HG03460 (cell line): ENCODE data around the gene APOO.

Source experiments
- ATAC-seq: cut with Tn5 transposase; IDR thresholded peaks from one replicate; pipeline ENCODE4 v1.9.1; 2021; ENCODE audit not compliant: unreplicated experiment

The APOO gene

GRCh38 chrX:23907498-23908218 lies at the start of gene APOO, which contains the start of gene CXorf58:
Gene APOO (minus strand): TSS chrX:23907938. CDS start chrX:23907702, 236 bp downstream.
Gene CXorf58 (plus strand): TSS chrX:23908006. CDS start chrX:23910303, 2,297 bp downstream.
- ATAC-seq, result peak; percentile 90

- ATAC-seq, result no peak
Observed at GRCh38 chrX:23954396-23954795, 46.7 kb upstream of the APOO start.

GRCh38 chrX:23953908-23954269 lies 46.2 kb upstream of the APOO start:
- ATAC-seq, result no peak

- ATAC-seq, result peak; percentile 98
Observed at GRCh38 chrX:23952984-23953907, 45.5 kb upstream of the APOO start.

- no peak for ATAC-seq
Observed at GRCh38 chrX:23952391-23952790, 44.7 kb upstream of the APOO start.

GRCh38 chrX:23945206-23945605 lies 37.5 kb upstream of the APOO start:
- ATAC-seq, result no peak

GRCh38 chrX:23944234-23944633 lies 36.5 kb upstream of the APOO start:
- ATAC-seq, result no peak

GRCh38 chrX:23939203-23939602 lies 31.5 kb upstream of the APOO start:
- ATAC-seq, result no peak

GRCh38 chrX:23938690-23939089 lies 31.0 kb upstream of the APOO start:
- no peak for ATAC-seq

GRCh38 chrX:23937100-23937499 lies 29.4 kb upstream of the APOO start:
- no peak for ATAC-seq

- no peak for ATAC-seq
Observed at GRCh38 chrX:23936180-23936579, 28.4 kb upstream of the APOO start.

GRCh38 chrX:23935106-23935505 lies 27.4 kb upstream of the APOO start:
- no peak for ATAC-seq

GRCh38 chrX:23932046-23932445 lies 24.3 kb upstream of the APOO start:
- no peak for ATAC-seq

GRCh38 chrX:23930894-23931604 lies 23.3 kb upstream of the APOO start:
- ATAC-seq, result no peak

GRCh38 chrX:23926015-23926414 lies 18.3 kb upstream of the APOO start:
- no peak for ATAC-seq

- no peak for ATAC-seq
Observed at GRCh38 chrX:23919706-23920320, 12.1 kb upstream of the APOO start.

GRCh38 chrX:23919148-23919547 lies 11.4 kb upstream of the APOO start:
- no peak for ATAC-seq

- no peak for ATAC-seq
Observed at GRCh38 chrX:23911126-23911835, 3.5 kb upstream of the APOO start.

GRCh38 chrX:23908219-23909004 lies 674 bp upstream of the APOO start:
- ATAC-seq, result no peak

- ATAC-seq, result peak; percentile 14
Observed at GRCh38 chrX:23907111-23907497, 634 bp downstream of the APOO start.
